OCI-LY7 (cell line): ENCODE results near the gene RPL13.

Experiments used
- CTCF ChIP-seq: fragments of 200-600 bp; sonication (generic); conservative IDR thresholded peaks from 2 replicates; pipeline ENCODE4 v1.5.1; 2014; ENCODE audit warnings: mild to moderate bottlenecking, antibody characterized with exemption, low read length, moderate library complexity, mixed read lengths
- EZH2phosphoT487 ChIP-seq: fragments of 200-600 bp; sonication (generic); IDR thresholded peaks from 2 replicates; pipeline ENCODE4 v1.6.1; 2018; ENCODE audit warnings: low read depth, borderline replicate concordance, mild to moderate bottlenecking, mixed run types, antibody characterized with exemption, low read length, moderate library complexity, mixed read lengths

- TF ChIP-seq CTCF (no peak), EZH2phosphoT487 (no peak)
These were observed 6.1 kb upstream of the RPL13 start for GRCh38 chr16:89554343-89554742.
